DND-41 (cell line): ENCODE measurements around the gene ANO3.

Source experiments
- ATAC-seq: fragments of 200-7000 bp; cut with Tn5 transposase; 3 replicates; pipeline ENCODE4 v1.9.1; 2021; ENCODE audit warnings: low read depth; ENCODE audit not compliant: insufficient read depth
- DNase-seq: peaks from one replicate; pipeline ENCODE4 v3.0.0-alpha.2; 2020
- H2AFZ ChIP-seq: 2 replicates; pipeline ENCODE4 v1.6.0; 2012; ENCODE audit warnings: low read depth, low read length
- H3K27ac ChIP-seq: 2 replicates; pipeline ENCODE4 v1.5.1; 2012; ENCODE audit warnings: low read length, inconsistent platforms
- H3K27me3 ChIP-seq: fragments of 200-600 bp; sonication (generic); 2 replicates; pipeline ENCODE4 v1.6.0; 2012; ENCODE audit warnings: low read length, mild to moderate bottlenecking, inconsistent platforms; ENCODE audit not compliant: insufficient read depth, poor library complexity
- H3K36me3 ChIP-seq: 2 replicates; pipeline ENCODE4 v1.5.1; 2012; ENCODE audit warnings: low read length, inconsistent platforms; ENCODE audit not compliant: insufficient read depth
- H3K4me1 ChIP-seq: 2 replicates; pipeline ENCODE4 v1.5.1; 2012; ENCODE audit warnings: mild to moderate bottlenecking, low read length; ENCODE audit not compliant: insufficient read depth
- H3K4me2 ChIP-seq: 2 replicates; pipeline ENCODE4 v1.6.0; 2012; ENCODE audit warnings: mild to moderate bottlenecking, moderate library complexity, low read length, inconsistent platforms; ENCODE audit not compliant: insufficient read depth
- H3K4me3 ChIP-seq, 2 experiments: fragments of 200-600 bp in 1 of 2; shearing (Covaris generic) in 1 of 2; 2 replicates each; pipeline ENCODE4 v1.5.1; 2012 to 2016; ENCODE audit warnings: inconsistent platforms in 2 of 2, low read length in 2 of 2, mild to moderate bottlenecking in 2 of 2, low read depth in 1 of 2, moderate library complexity in 1 of 2
- H3K79me2 ChIP-seq: 2 replicates; pipeline ENCODE4 v1.6.0; 2012; ENCODE audit warnings: low read length, inconsistent platforms; ENCODE audit not compliant: insufficient read depth
- H3K9ac ChIP-seq: 2 replicates; pipeline ENCODE4 v1.6.0; 2012; ENCODE audit warnings: low read depth, mild to moderate bottlenecking, inconsistent platforms, low read length, moderate library complexity
- H3K9me3 ChIP-seq: 2 replicates; pipeline ENCODE4 v1.5.1; 2012; ENCODE audit warnings: low read length, moderate library complexity, mild to moderate bottlenecking, inconsistent platforms; ENCODE audit not compliant: insufficient read depth, severe bottlenecking
- H4K20me1 ChIP-seq: 2 replicates; pipeline ENCODE4 v1.6.0; 2012; ENCODE audit warnings: low read length; ENCODE audit not compliant: insufficient read depth
- EZH2 ChIP-seq: IDR thresholded peaks from 3 replicates; pipeline ENCODE4 v1.6.1; 2012; ENCODE audit warnings: borderline replicate concordance, low read depth, mild to moderate bottlenecking, moderate library complexity, low read length, inconsistent platforms; ENCODE audit not compliant: severe bottlenecking
- TF ChIP-seq, protein P1 (sequence below): IDR thresholded peaks from 2 replicates; pipeline ENCODE4 v1.5.1; 2012; ENCODE audit warnings: borderline replicate concordance, low read length, moderate library complexity, mild to moderate bottlenecking; ENCODE audit not compliant: poor library complexity, severe bottlenecking; ENCODE audit errors: extremely low read depth

The ANO3 gene

DNA sequence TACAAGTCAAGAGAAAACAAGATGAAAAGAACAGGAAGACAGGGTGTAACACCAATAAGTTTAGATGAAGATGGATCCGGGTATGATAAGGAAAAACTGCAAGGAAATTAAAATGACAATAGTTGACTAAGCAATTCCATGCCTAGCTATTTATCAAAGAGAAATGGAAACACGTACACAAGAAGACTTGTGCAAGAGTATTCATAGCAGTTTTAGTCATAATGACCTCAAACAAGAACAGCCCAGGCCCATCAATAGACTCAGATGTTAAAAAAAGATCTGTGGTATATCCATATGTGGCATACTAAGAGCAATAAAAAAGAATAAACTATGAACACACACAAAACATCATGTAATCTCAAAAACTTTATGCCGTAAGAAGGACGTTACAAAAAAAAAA is 356.8 kb downstream of the ANO3 start:
- Histone ChIP-seq H3K9ac (no peak overlapping the region), H3K4me3 (no peak overlapping the region), H3K79me2 (no peaks in the 10 kb centered on the region), H3K9me3 (no peaks in the 10 kb centered on the region), H3K27ac (no peak overlapping the region), H3K36me3 (no peaks in the 10 kb centered on the region), H3K27me3 (no peaks in the 10 kb centered on the region), H3K4me2 (no peak overlapping the region), H3K4me1 (no peaks in the 10 kb centered on the region), H4K20me1 (no peaks in the 10 kb centered on the region), H2AFZ (no peak overlapping the region)
- DNase-seq: no peak
- no peak for TF ChIP-seq EZH2
- TF ChIP-seq, protein P1, sequence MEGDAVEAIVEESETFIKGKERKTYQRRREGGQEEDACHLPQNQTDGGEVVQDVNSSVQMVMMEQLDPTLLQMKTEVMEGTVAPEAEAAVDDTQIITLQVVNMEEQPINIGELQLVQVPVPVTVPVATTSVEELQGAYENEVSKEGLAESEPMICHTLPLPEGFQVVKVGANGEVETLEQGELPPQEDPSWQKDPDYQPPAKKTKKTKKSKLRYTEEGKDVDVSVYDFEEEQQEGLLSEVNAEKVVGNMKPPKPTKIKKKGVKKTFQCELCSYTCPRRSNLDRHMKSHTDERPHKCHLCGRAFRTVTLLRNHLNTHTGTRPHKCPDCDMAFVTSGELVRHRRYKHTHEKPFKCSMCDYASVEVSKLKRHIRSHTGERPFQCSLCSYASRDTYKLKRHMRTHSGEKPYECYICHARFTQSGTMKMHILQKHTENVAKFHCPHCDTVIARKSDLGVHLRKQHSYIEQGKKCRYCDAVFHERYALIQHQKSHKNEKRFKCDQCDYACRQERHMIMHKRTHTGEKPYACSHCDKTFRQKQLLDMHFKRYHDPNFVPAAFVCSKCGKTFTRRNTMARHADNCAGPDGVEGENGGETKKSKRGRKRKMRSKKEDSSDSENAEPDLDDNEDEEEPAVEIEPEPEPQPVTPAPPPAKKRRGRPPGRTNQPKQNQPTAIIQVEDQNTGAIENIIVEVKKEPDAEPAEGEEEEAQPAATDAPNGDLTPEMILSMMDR: no peak
- ATAC-seq: no peak

DNA sequence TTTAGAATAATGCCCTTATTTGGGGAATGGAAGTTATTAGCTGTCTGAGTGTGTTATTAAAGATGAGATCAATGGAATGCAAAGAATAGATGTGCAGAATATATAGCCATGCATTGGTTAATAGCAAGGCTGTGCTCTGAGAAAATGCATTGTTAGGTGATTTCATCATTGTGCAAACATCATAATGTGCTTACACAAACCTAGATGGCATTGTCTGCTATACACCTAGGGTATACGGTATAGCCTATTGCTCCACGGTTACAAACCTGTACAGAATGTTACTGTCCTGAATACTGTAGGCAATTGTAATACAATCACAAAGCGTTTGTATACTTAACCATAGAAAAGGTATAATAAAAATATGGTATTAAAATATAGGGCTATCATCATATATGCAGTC is 364.4 kb downstream of the ANO3 start:
- H3K4me1 ChIP-seq: no peaks in the 10 kb centered on the region
- no peaks in the 10 kb centered on the region; the same call in 1 of the 2 replicates for H4K20me1 ChIP-seq
- no peak overlapping the region for H3K27ac ChIP-seq
- no peak overlapping the region for H3K4me3 ChIP-seq
- no peak overlapping the region for H3K4me2 ChIP-seq
- no peaks in the 10 kb centered on the region for H3K27me3 ChIP-seq
- H3K36me3 ChIP-seq: no peaks in the 10 kb centered on the region
- no peaks in the 10 kb centered on the region for H3K9me3 ChIP-seq
- no peaks in the 10 kb centered on the region for H3K79me2 ChIP-seq
- no peak overlapping the region for H2AFZ ChIP-seq
- no peak overlapping the region for H3K9ac ChIP-seq
- DNase-seq: no peak
- TF ChIP-seq EZH2: no peak
- TF ChIP-seq, protein P1: no peak
- no peak for ATAC-seq

DNA sequence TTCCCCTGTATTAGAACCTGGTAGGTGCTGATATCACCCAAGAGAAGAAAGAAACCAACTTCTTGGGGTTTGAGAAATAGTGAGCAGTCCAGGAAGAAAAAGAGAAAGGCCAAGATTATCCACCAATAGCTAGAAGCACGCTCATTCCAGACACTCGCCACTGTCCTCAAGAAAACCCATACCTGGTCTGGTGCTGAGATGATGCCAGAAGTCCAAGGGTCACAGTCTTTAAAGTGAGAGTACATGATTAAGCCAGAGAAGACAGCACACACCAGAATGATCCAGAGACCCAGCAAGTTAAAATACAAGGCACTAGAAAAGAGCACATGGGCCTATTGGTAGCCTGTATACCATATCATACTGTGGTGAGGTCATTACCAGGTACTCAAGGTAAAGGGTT is 366.3 kb downstream of the ANO3 start:
- Histone ChIP-seq H4K20me1 (no peaks in the 10 kb centered on the region; the same call in 1 of the 2 replicates), H3K4me2 (no peak overlapping the region), H2AFZ (no peak overlapping the region), H3K9ac (no peak overlapping the region), H3K27me3 (no peaks in the 10 kb centered on the region), H3K9me3 (no peaks in the 10 kb centered on the region), H3K79me2 (no peaks in the 10 kb centered on the region), H3K27ac (no peak overlapping the region), H3K4me1 (no peaks in the 10 kb centered on the region), H3K4me3 (no peak overlapping the region), H3K36me3 (no peaks in the 10 kb centered on the region)
- DNase-seq (no peak), ATAC-seq (no peak)
- TF ChIP-seq EZH2: no peak
- TF ChIP-seq, protein P1: no peak

DNA sequence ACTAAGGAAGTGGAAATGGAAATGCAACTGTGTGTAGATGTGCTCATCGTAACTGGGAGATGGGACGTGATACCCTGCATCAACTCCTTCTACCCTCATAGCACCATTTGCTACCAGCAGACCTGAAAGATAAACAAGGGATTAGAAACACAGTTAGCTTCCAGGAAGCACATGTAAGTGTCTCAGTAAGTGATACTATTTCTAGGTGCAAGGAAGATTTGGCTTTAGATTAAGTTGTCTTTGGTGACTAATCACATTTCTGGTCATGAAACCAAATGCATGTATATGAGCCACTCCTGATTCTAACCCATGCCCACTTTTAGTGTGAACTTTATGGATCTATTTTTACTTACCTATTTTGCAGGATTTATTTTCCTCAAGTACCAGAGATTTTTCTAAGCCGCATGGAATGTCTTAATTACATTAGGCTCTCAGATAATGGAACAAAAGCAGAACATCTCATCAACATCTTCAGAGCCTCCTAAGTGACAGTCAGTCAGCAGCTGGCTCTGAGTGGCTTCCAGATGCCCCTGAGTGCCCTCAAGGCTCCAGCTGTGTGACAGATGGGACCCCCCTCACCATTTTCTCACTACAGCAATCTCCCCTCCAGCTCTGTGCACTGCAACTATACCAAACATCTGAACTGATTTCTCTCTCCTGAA is 368.8 kb downstream of the ANO3 start:
- H2AFZ ChIP-seq: no peak overlapping the region
- ATAC-seq (no peak), DNase-seq (no peak)
- no peaks in the 10 kb centered on the region for H3K4me1 ChIP-seq
- no peaks in the 10 kb centered on the region for H3K79me2 ChIP-seq
- H4K20me1 ChIP-seq: no peaks in the 10 kb centered on the region
- TF ChIP-seq EZH2: no peak
- TF ChIP-seq, protein P1: no peak
- H3K4me3 ChIP-seq: no peak overlapping the region
- no peaks in the 10 kb centered on the region for H3K36me3 ChIP-seq
- no peaks in the 10 kb centered on the region for H3K27me3 ChIP-seq
- H3K4me2 ChIP-seq: no peak overlapping the region
- H3K9ac ChIP-seq: no peak overlapping the region
- H3K27ac ChIP-seq: no peak overlapping the region
- H3K9me3 ChIP-seq: no peaks in the 10 kb centered on the region
